ENCODE data around the gene HCCS.
"Not testable (repeated sequence)": the region's sequence is repeated elsewhere in the genome, so short reads cannot be mapped to it uniquely, and the experiment has no call there.

HCCS gene

GRCh38 chrX:11111037-11111851 is at the start of gene HCCS:
HCCS (plus strand) TSS chrX:11111332; CDS start chrX:11112061, 729 bp downstream.
- DNase-seq = peak; percentile 71 to 83

DNA sequence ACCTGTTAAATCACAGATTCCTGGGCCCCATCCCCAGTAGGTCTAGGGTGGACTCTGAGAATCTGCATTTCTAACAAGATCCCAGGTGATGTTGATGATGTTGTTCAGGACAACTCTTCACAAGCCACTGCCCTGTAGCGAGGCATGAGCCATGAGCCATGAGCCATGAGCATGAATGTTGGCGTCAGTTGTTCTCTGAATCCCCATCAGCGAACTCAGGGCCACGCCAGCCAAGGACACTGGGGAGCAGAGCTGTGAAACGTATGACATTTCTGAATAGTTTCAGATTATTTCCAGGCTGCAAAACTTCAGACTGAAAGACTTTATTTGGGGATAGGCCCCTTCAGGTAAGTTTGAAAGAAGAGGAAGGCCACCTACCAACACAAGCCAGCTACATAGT is 46.9 kb upstream of the HCCS start:
- DNase-seq = no peak

- DNase-seq = no peak
Measured at GRCh38 chrX:11064851-11065600, 46.1 kb upstream of the HCCS start.

- DNase-seq = no peak
Measured at GRCh38 chrX:11066812-11067211, 44.3 kb upstream of the HCCS start.

DNA sequence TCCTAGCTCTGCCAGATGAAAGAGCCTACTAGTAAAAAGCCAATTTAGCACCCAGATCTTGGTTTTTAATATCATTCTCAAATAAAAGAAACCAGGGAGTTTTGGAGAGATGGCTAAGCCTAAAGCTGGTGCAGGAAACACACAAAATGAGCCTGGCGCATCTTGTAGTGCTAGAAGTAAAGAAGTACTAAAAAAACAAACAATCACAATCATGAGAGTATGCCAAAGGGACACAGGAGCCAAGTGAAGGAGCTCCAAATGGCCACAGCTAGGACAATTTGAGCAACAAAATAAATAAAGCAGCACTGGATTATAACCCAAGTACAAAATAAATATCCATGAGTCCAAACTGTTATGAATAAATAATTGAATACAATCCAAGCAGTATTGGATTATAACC is 37.8 kb upstream of the HCCS start:
- DNase-seq = no peak

- no peak for DNase-seq
Measured at GRCh38 chrX:11080741-11081305, 30.3 kb upstream of the HCCS start.

- no peak for DNase-seq
Measured at GRCh38 chrX:11081511-11081910, 29.6 kb upstream of the HCCS start.

DNA sequence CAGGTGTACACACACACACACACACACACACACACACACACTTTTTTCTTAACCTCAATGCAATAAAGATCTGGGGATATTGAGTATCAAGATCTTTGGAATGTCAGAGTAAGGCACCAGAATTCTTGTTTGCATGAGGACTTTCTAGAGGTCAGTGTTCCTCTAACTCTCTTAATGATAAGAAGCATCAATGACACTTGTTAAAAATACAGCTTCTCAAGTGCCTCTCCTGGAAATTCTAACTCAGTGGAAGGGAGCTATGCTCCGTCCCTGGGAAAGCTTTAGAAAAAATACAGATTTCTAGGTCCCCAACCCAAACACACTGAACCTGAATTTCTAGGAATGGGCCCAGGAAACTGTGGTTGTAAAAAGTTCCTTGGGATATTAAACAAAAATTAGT is 25.8 kb upstream of the HCCS start:
- DNase-seq = no peak

GRCh38 chrX:11089802-11090201 is 21.3 kb upstream of the HCCS start:
- no peak for DNase-seq

DNA sequence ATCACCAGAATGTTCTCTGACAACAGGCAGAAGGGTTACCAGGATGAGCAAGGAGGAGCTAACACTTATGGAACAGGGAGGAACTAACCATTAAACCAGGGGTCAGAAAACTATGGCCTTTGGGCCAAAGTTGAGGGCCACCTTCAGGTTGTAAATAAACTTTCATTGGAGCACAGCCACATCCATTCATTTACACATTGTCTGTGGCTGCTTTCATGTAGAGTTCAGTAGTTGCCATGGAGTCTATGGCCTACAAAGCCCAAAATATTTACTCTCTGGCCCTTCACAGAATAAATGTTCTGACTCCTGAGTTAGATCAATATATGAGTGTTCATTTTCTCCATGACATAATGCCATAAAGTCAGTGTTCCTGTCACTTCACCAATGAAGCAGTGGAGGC is 13.2 kb upstream of the HCCS start:
- no peak for DNase-seq

DNA sequence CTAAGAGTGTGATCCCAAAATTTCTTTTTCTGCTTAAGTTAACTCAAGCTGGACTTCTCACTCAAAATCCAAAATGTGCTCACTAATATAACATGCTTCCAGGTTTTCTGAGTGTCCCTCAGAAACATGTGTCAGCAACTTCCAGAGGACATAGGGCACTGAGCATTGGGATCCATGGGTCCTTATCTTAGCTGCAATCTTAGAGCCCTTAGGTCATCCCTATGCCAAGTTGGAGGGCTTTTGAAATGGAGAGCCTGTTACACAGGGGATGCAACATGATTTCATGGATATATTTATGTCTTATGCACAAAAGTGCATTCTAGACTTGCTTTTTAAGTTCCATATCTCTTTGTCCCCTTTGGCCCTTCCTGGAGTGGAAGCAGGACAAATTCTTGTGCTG is 11.7 kb upstream of the HCCS start:
- no peak for DNase-seq

DNA sequence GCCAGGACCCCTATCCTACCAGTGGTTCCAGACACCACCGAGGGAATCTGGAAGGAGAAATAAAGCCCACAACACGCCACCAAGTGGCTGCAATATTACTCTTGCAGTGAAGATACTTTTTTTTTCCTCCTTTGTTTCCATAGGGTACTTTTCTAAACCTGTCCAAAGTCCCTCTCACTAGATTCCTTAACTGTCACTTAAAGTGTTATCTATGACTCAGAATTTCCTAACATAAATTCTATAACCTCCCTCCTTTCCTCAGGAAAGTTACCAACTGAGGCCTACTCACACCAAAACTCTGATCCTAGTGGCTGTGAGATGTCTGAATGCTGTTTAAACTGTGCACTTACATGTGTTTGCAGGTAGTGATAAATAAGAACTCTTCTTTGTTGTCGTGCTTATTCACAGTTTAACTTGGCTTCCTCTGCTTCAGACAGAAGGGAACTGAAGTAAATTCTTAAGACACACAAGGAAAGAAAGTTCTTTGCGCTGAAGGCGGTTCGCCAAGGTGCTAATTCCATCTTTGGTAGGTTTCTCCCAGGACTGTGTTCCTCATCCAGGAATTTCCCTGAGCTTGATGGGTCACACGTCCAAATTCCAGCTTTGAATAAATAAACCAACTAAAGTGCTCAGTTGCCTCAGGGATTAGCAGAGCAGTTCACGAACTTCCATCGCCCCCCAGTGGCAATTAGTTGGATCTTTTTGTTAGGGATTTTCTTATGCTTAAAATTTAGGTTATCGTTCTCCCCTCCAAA is 10.7 kb upstream of the HCCS start:
- DNase-seq = no peak

DNA sequence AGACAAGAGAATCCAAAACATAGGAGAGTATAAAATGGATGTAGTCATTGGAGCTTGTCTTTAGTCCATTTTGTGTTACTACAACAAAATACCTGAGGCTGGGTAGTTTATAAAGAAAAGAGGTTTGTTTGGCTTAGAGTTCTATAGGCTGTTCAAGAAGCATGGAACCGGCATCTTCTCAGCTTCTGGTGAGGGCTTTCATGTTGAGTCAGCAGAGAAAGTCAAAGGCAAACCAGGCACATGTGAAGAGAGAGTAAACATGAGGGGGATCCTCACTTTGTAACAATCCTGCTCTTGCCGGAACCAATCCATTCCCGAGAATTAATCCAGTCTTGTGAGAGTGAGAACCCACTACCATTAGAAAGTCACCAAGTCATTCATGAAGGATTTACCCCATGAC is 8.1 kb upstream of the HCCS start:
- no peak for DNase-seq

DNA sequence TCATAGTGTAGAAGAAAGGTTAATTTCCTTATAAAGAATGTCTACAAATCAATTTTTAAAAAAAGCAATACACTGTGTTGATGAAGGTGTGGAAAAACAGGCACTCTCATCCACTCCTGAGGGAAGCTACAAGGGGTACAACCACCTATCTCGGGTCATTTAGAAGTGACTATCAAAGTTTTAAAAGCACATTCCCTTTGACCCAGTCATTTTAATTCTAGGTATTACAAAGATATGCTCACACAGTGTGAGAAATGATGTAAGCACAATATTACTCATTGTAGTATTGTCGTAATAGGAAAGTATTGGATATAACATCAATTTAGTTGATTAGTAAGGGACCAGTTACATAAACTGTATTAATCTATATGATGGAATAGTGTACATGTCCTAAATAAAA is 7.4 kb upstream of the HCCS start:
- DNase-seq = no peak

GRCh38 chrX:11105080-11105479 is 6.1 kb upstream of the HCCS start:
- no peak for DNase-seq

DNA sequence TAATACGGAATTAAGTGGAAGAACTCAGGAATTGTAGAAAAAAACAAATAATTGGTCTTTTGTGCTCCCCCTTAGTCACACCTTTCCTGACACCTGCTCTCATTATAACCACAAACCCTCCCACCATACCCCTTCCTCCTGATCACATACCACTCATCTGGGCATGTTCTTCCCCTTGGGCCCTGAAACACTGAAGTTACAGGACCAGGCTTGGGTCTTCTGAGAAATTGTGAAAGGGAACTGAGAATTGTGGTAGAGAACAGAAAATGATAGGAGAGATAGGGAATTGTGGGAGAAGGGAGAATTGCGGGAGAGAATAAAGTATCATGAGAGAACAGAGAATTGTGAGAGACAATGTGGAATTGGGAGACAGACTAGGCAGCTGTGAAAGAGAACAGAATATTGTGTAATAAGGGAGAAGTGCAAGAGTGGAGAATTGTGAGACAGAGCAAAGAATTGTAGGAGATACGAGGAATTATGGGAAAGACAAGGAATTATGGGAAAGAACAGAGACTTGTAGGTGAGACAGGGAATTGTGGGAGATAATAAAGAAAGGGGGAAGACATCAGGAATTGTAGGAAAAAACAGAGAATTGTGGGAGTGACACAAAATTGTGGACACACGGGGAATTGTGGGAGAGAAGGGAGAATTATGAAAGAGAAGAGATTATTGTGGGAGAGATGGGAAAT is 2.7 kb upstream of the HCCS start:
- no peak for DNase-seq

- DNase-seq = no peak
Measured at GRCh38 chrX:11109968-11110367, 1.2 kb upstream of the HCCS start.

DNA sequence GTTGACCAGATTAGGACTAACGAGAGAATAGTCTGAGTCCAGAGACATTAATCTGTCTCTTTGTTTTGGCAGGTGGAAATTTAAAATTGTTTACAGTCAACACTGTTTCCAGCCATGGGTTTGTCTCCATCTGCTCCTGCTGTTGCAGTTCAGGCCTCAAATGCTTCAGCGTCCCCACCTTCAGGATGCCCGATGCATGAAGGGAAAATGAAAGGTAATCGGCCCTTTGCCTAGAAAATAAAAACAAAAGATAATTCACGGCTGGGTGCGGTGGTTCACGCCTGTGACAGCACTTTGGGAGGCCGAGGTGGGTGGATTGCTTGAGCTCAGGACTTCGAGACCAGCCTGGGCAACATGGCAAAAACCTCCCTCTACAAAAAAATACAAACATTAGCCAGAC is 815 bp downstream of the HCCS start:
- no peak for DNase-seq

DNA sequence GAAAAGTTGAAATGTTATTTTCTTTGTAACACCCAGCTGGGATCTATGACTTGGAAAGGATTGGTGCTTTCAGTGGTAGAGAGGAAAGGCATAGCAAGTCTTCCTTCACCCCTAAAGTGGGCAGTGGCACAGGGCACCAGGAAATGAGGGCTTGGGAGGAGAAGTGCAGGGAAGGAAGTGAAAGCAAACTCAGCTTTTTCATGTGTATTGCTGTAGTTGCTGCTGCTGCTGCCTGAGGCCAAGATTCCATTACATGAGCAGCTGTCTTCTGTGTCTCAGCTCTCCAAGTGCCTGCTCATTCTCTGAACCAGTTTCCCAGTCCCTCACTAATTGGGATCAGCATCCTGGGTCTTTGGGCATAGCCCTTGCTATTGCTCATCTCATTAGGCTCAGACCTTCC is 2.6 kb downstream of the HCCS start:
- DNase-seq = no peak

- no peak for DNase-seq
Measured at GRCh38 chrX:11117745-11118144, 6.6 kb downstream of the HCCS start.

GRCh38 chrX:11119313-11119943 is 8.3 kb downstream of the HCCS start:
- DNase-seq = no peak

DNA sequence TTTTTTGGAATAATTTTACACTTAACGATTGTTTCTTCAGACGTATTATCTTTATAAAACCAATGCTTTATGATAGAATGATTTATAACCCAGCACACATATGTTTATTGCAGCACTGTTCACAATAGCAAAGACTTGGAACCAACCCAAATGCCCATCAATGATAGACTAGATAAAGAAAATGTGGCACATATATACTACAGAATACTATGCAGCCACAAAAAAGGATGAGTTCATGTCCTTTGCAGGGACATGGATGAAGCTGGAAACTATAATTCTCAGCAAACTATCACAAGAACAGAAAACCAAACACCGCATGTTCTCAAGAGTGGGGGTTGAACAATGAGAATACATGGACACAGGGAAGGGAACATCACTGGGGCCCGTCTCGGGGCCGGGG is 12.0 kb downstream of the HCCS start:
- not testable (repeated sequence) for DNase-seq
